MM.1S (cell line): ENCODE data around the gene CCBE1.

Experiments
- DNase-seq: peaks from one replicate; pipeline ENCODE4 v3.0.0-alpha.2; 2015
- H2AFZ ChIP-seq: fragments of 300-600 bp; sonication (generic); 2 replicates; pipeline ENCODE4 v1.6.0; 2016; ENCODE audit warnings: antibody characterized with exemption, low read length
- H3F3A ChIP-seq: fragments of 300-600 bp; sonication (generic); 2 replicates; pipeline ENCODE4 v1.6.1; 2016; ENCODE audit warnings: mild to moderate bottlenecking, antibody characterized with exemption, low read length, moderate library complexity, mixed read lengths; ENCODE audit not compliant: insufficient read depth
- H3K27ac ChIP-seq: fragments of 300-600 bp; sonication (generic); 2 replicates; pipeline ENCODE4 v1.5.1; 2016; ENCODE audit warnings: mild to moderate bottlenecking, low read length
- H3K27me3 ChIP-seq: fragments of 300-600 bp; sonication (generic); replicated peaks from 2 replicates; pipeline ENCODE4 v1.6.0; 2016; ENCODE audit warnings: low read length; ENCODE audit not compliant: insufficient read depth
- H3K36me3 ChIP-seq: fragments of 300-600 bp; sonication (generic); replicated peaks from 2 replicates; pipeline ENCODE4 v1.6.1; 2016; ENCODE audit warnings: mild to moderate bottlenecking, low read length, mixed read lengths; ENCODE audit not compliant: insufficient read depth
- H3K4me1 ChIP-seq: fragments of 300-600 bp; sonication (generic); 2 replicates; pipeline ENCODE4 v1.6.1; 2016; ENCODE audit warnings: low read length, mixed read lengths
- H3K4me2 ChIP-seq: fragments of 300-600 bp; sonication (generic); 2 replicates; pipeline ENCODE4 v1.6.0; 2016; ENCODE audit warnings: low read depth, low read length
- H3K4me3 ChIP-seq: fragments of 300-600 bp; sonication (generic); 2 replicates; pipeline ENCODE4 v1.5.1; 2016; ENCODE audit warnings: low read length, mixed read lengths
- H3K79me2 ChIP-seq: fragments of 300-600 bp; sonication (generic); 2 replicates; pipeline ENCODE4 v1.6.1; 2016; ENCODE audit warnings: mixed run types, low read length, mixed read lengths
- H3K9ac ChIP-seq: fragments of 300-600 bp; sonication (generic); 2 replicates; pipeline ENCODE4 v1.6.1; 2016; ENCODE audit warnings: low read length, mixed read lengths
- H3K9me2 ChIP-seq: fragments of 300-600 bp; sonication (generic); replicated peaks from 2 replicates; pipeline ENCODE4 v1.6.1; 2016; ENCODE audit warnings: mild to moderate bottlenecking, low read length, mixed read lengths; ENCODE audit not compliant: insufficient read depth
- H3K9me3 ChIP-seq: fragments of 300-600 bp; sonication (generic); replicated peaks from 2 replicates; pipeline ENCODE4 v1.6.1; 2016; ENCODE audit warnings: mild to moderate bottlenecking, low read length, mixed read lengths; ENCODE audit not compliant: insufficient read depth
- H4K20me1 ChIP-seq: fragments of 300-600 bp; sonication (generic); 2 replicates; pipeline ENCODE4 v1.6.1; 2016; ENCODE audit warnings: mild to moderate bottlenecking, low read length, moderate library complexity, mixed read lengths; ENCODE audit not compliant: insufficient read depth
- EZH2 ChIP-seq: fragments of 300-600 bp; sonication (generic); optimal IDR thresholded peaks from 2 replicates; pipeline ENCODE3; 2017; ENCODE audit warnings: low read depth, mild to moderate bottlenecking, antibody characterized with exemption, low read length, mixed read lengths
- EZH2phosphoT487 ChIP-seq: fragments of 300-600 bp; sonication (generic); IDR thresholded peaks from 2 replicates; pipeline ENCODE4 v1.6.1; 2018; ENCODE audit warnings: antibody characterized with exemption, low read length
- TF ChIP-seq, protein P1 (sequence below): fragments of 300-600 bp; sonication (generic); IDR thresholded peaks from 2 replicates; pipeline ENCODE4 v1.5.1; 2016; ENCODE audit warnings: antibody characterized with exemption, low read length, mixed read lengths

Gene CCBE1

GRCh38 chr18:59701272-59701671 lies 4.0 kb upstream of the CCBE1 start:
- Histone ChIP-seq H4K20me1 (no peaks in the 10 kb centered on the region), H3F3A (no peaks in the 10 kb centered on the region), H2AFZ (no peak overlapping the region), H3K79me2 (no peaks in the 10 kb centered on the region), H3K4me2 (no peak overlapping the region), H3K27ac (no peak overlapping the region), H3K36me3 (no peaks in the 10 kb centered on the region), H3K4me3 (no peak overlapping the region), H3K9me3 (no peaks in the 10 kb centered on the region), H3K9me2 (no peaks in the 10 kb centered on the region), H3K27me3 (no peaks in the 10 kb centered on the region), H3K4me1 (no peaks in the 10 kb centered on the region), H3K9ac (no peak overlapping the region)
- TF ChIP-seq, protein P1, sequence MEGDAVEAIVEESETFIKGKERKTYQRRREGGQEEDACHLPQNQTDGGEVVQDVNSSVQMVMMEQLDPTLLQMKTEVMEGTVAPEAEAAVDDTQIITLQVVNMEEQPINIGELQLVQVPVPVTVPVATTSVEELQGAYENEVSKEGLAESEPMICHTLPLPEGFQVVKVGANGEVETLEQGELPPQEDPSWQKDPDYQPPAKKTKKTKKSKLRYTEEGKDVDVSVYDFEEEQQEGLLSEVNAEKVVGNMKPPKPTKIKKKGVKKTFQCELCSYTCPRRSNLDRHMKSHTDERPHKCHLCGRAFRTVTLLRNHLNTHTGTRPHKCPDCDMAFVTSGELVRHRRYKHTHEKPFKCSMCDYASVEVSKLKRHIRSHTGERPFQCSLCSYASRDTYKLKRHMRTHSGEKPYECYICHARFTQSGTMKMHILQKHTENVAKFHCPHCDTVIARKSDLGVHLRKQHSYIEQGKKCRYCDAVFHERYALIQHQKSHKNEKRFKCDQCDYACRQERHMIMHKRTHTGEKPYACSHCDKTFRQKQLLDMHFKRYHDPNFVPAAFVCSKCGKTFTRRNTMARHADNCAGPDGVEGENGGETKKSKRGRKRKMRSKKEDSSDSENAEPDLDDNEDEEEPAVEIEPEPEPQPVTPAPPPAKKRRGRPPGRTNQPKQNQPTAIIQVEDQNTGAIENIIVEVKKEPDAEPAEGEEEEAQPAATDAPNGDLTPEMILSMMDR = no peak
- TF ChIP-seq EZH2 (no peak), EZH2phosphoT487 (no peak)
- DNase-seq = no peak

DNA sequence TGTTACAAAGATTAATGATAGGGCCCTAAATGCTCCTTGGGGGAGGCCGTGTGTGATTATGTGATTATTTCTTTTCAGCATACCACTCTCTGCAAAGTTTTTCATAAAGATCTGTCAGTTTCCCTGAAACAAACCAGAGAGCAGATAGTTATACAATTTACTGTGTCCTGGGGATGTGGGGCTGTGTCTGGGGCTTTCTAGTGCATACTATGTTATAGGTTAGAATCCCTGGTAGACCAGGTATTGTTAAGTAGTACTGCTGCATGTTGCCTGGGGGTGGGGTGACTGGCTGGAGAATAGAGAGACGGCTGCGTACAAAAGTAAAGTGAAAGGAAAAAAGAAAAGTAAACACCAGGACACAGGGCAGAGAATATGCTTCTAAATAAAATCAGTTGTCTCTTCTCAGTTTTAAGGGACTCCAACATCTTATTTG lies 3.3 kb upstream of the CCBE1 start:
- Histone ChIP-seq H3K27me3 (no peaks in the 10 kb centered on the region), H3K27ac (no peak overlapping the region), H3K36me3 (no peaks in the 10 kb centered on the region), H3K4me3 (no peak overlapping the region), H3K9ac (no peak overlapping the region), H3K4me2 (no peak overlapping the region), H3K9me2 (no peaks in the 10 kb centered on the region), H2AFZ (no peak overlapping the region), H3K79me2 (no peaks in the 10 kb centered on the region), H3K9me3 (no peaks in the 10 kb centered on the region), H4K20me1 (no peaks in the 10 kb centered on the region), H3K4me1 (no peaks in the 10 kb centered on the region), H3F3A (no peaks in the 10 kb centered on the region)
- no peak for DNase-seq
- no peak for TF ChIP-seq EZH2
- TF ChIP-seq, protein P1 = no peak
- no peak for TF ChIP-seq EZH2phosphoT487

- Histone ChIP-seq H3K4me3 (no peak overlapping the region), H2AFZ (no peak overlapping the region)
These were observed 2.7 kb upstream of the CCBE1 start for GRCh38 chr18:59699750-59700534.

More at GRCh38 chr18:59699750-59700534, 2.7 kb upstream of the CCBE1 start:
- no peak overlapping the region for H3K4me2 ChIP-seq
- TF ChIP-seq, protein P1 = no peak
- no peak for TF ChIP-seq EZH2phosphoT487
- H3K4me1 ChIP-seq = no peaks in the 10 kb centered on the region
- no peak for DNase-seq
- no peaks in the 10 kb centered on the region for H3K36me3 ChIP-seq
- no peaks in the 10 kb centered on the region for H3F3A ChIP-seq
- no peaks in the 10 kb centered on the region for H3K27me3 ChIP-seq
- no peaks in the 10 kb centered on the region for H3K9me2 ChIP-seq
- H3K9ac ChIP-seq = no peak overlapping the region
- no peaks in the 10 kb centered on the region for H3K9me3 ChIP-seq
- H3K27ac ChIP-seq = no peak overlapping the region
- H3K79me2 ChIP-seq = no peaks in the 10 kb centered on the region
- H4K20me1 ChIP-seq = no peaks in the 10 kb centered on the region
